OCI-M1 (cell line): ENCODE data around the gene ZDHHC15.
"Not testable (repeated sequence)": the region's sequence is repeated elsewhere in the genome, so short reads cannot be mapped to it uniquely, and the experiment has no call there.

Experiments
- DNase-seq: peaks from one replicate; lab custom pipeline; 2025; lab: John Stamatoyannopoulos, UW

The ZDHHC15 gene, protein sequence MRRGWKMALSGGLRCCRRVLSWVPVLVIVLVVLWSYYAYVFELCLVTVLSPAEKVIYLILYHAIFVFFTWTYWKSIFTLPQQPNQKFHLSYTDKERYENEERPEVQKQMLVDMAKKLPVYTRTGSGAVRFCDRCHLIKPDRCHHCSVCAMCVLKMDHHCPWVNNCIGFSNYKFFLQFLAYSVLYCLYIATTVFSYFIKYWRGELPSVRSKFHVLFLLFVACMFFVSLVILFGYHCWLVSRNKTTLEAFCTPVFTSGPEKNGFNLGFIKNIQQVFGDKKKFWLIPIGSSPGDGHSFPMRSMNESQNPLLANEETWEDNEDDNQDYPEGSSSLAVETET

DNA sequence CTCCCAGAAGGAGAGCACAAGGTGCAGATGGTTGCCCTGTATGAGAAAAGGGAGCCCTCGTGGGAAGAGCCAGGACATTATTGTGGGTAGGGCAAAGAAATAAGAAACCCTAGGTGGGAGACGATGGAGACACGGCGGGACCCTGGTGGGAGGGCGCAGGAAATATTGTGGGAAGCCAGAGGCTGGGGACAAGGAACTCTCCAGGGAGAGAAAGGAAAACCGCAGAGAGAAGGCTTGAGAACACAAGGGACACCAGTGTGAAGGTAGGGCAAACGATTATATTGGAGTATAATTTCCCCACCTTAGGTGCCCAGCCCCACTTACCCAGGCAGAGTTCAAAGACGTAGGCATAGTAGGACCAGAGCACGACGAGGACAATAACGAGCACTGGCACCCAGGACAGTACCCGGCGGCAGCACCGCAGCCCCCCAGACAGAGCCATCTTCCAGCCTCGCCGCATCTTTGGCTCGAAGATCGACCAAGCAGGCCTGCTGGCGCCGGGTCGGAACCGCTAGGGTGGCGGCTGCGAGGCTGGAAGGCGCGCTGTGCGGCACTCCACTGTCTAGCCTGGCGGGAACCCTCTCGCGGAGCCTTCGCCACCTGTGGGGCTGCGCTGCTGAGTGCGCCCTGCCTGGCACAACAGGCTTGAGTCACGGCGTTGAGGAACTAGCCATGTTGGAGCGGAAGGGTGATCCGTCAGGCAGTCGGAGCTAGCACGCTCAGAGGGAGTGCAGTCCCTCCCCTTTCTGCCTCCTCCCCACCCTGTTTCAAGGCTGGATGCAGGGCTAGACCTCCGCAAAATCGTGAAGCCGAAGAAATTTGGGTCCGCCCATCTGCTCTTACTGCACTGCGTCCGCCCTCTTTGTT lies at the start of gene ZDHHC15:
Gene ZDHHC15 (minus strand): TSS at position 473 of the 867 bp plus-strand sequence. CDS start 13 bp downstream, at position 460.
- peak; percentile 56 for DNase-seq

DNA sequence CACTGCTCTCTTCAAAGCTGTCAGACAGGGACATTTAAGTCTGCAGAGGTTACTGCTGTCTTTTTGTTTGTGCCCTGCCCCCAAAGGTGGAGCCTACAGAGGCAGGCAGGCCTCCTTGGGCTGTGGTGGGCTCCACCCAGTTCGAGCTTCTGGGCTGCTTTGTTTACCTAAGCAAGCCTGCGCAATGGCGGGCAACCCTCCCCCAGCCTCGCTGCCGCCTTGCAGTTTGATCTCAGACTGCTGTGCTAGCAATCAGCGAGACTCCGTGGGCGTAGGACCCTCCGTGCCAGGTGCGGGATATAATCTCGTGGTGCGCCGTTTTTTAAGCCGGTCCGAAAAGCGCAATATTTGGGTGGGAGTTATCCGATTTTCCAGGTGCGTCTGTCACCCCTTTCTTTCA lies 37.7 kb upstream of the ZDHHC15 start:
- DNase-seq: not testable (repeated sequence)

DNA sequence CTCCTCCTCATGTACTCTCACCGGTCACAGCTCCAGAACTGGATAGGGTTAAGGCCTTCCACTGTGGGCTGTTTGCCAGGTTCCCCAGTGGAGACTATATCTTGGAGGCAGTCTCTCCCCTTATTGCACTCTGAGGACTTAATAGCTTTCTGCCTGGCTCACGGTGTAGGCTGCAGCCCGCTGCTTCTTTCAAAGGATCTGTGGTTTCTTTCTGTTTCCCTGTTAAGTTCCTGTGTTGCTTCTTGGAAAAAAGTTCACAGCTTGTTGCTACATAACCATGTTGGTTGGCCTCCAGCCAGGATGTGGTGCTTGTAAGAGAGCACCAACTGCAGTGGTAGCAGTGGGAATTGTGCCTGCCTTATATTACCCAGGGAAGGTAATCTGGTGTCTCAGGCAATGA lies 24.9 kb upstream of the ZDHHC15 start:
- DNase-seq: peak; percentile 67

DNA sequence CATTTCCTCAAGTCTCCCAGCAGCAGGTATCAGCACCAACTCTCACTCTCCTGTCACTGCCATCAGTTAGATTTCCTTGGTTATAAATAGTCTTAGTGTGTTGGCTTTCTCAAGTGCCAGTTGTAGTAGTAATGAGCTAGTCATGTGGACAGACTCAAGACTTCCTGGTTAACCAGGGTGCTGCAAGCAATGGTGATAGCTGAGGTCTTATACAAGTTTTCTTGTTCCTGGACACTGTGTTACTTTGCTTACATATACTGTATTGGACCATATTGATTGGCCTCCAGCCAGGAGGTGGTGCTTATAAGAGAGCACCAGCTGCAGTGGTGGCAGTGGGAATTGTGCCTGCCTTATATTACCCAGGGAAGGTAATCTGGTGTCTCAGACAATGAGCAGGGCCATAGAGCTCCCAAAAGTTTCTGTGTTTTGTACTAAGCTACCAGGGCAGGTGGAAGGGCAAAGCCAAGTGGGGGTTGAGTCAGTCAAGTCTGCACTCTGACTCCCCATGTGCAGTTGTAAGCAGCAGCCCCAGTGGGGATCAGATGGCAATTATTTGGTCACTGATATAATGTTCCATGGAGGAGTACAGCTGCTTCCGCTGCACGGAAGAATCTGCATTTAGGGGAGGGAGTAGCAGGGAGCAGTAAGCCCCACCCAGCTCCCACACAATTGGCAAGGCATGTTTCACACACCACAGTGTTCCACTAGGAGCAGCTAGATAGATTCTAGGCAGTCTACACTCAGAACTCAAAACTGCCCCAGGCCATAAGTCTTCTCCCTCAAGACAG lies 24.1 kb upstream of the ZDHHC15 start:
- DNase-seq: no peak

DNA sequence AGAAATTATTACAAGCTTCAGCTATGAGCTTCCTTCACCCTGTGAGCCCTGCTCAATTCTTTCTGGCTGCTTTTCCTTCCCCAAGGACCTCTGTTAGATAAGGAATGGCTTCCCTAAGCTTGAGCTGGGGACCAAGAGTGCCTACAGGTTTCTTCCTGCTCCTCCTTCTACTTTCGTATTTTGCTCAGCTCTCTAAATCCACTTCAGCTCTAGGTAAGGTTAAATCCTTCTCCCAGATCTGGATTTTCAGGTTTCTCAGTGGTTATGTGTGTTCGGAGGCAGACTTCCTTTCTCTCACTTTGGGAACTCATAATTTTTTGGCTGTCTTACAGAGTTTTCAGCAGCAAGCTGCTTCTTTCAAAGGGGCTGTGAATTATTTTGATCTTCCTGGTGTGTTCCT lies 21.9 kb upstream of the ZDHHC15 start:
- DNase-seq: no peak

DNA sequence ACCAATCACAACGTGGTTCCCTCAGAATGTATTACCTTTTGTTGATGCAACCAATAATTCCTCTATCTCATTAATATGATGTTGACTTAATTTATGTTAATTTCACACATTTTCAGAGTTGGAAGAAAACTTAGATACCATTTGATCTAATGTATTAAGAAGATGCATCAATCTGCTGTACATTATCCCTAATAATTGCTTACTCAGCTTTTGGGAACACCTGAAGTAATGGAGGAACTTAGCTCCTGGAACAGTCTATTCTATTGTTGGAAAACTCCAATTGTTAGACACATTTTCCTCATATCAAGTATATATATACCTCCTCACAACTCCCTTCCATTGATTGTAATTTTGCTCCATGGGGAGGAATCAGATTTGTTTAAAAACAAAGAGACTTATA lies 38.9 kb downstream of the ZDHHC15 start:
- DNase-seq: no peak

DNA sequence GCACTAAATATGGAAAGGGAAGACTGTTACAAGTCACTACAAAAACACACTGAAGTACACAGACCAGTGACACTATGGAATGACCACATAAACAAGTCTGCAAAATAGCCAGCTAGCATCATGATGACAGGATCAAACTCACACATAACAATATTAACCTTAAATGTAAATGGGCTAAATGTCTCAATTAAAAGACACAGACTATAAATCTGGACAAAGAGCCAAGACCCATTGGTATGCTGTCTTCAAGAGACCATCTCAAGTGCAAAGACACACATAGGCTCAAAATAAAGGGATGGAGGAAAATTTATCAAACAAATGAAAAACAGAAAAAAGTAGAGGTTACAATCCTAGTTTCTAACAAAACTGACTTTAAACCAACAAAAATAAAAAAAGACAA lies 61.1 kb downstream of the ZDHHC15 start:
- DNase-seq: not testable (repeated sequence)

DNA sequence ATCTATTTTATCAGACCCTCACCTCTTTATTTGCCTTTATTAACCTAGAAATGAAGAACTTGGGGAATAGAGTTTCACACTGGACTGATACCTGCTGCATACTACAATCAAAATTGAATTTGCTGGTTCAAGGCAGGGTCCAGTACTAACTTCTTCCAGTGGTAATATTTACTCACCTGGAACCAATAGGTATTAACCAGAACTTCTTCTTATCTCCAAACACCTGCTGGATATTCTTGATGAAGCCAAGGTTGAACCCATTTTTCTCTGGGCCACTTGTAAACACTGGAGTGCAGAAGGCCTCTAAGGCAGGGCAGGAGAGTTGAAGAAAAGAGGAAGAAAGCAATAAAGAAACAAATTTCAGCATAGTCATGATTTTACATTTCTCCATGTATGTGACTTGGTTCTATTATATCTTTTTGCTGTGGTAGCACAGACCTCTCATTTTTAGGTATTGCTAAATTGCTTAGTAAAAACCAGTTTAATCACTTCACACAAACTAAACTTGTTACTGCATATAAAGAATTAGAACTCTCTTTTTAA lies 101.1 kb downstream of the ZDHHC15 start:
- peak; percentile 63 for DNase-seq

DNA sequence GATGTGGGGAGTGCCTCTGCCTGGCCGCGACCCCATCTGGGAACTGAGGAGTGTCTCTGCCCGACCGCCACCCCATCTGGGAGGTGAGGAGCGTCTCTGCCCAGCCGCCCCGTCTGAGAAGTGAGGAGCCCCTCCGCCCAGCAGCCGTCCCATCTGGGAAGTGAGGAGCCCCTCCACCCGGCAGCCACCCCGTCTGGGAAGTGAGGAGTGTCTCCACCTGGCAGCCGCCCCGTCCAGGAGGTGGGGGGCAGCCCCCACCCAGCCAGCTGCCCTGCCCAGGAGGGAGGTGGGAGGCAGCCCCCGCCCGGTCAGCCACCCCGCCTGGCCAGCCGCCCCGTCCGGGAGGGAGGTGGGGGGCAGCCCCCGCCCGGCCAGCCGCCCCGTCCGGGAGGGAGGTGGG lies 115.7 kb downstream of the ZDHHC15 start:
- not testable (repeated sequence) for DNase-seq

DNA sequence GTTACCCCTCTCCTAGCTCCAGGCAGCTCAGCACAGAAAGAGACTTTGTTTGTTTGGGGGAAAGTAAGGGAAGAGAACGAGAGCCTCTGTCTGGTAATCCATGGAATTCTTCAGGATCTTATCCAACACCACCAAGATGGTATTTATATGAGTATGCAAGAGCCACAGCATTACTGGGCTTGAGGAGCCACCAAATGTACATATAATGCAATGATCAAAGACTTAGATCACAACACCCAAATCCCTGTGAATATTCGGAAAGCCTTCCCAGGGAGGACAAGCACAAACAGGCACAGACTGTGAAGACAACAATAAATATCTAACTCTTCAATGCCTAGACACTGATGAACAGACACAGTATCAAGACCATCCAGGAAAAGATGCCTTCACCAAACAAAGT lies 132.4 kb downstream of the ZDHHC15 start:
- no peak for DNase-seq

DNA sequence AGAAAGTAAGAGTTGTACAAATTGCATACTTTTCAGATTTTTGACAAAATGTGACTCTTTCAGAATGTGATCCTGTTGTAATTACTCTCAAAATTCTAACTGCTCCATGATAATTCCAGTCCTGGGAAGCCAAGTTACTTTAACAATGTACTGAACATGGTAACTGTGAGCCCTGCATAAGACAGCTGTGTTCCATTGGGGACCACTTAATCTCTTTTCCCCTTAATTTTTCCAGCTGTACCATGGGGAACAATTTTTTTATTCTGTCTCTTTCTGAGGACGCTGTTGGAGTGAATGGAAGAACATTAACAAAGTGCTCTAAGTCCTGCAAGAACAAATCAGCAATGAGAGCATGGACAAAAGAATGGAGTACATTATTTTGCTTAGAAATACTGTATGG lies 153.1 kb downstream of the ZDHHC15 start:
- no peak for DNase-seq

DNA sequence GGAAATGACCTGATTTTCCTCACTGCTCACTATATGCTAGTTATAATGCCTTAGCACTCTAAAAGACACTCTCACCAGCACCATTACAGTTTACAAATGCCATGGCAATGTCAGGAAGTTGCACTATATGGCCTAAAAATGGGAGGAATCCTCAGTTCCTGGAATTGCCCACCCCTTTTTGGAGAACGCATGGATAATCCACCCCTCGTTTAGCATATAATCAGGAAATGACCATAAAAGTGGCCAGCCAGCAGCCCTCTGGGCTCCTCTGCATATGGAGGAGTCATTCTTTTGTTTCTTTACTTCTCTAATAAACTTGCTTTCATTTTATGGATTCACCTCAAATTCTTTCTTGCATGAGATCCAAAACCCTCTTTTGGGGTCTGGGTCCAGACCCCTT lies 156.0 kb downstream of the ZDHHC15 start:
- no peak for DNase-seq

DNA sequence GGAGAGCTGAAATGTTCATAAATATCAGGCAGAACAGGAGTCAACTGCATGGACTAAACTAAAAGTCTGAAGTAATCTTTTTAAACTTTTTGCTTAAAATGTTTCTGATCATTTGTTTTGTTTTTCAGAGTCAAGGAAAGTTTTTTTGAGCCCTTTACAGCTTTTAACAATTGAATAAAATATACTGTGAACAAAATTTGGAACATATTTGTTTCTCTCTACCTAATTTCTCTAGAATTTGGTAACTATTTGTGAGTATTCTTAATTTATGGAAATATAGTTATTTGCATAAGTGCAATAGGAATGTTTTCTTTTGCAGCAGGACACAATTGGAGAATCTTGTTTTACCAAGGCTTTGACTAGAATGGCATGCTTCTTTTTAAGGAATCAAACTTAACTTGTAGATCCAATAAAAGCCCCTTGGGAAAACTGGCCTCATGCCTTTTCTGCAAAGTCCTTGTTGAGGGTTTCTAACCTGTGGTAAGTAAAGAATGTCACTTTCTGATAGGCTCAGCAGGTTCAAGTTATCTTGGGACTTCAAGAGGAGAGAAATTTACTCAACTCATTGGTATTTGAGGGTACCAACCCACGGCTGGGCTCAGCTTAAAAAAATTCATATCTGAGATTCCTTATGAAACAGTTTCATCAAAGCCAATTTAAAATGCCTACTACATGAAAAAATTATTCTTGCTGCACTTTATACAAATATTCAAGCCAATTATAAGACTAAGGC lies 157.4 kb downstream of the ZDHHC15 start:
- no peak for DNase-seq

DNA sequence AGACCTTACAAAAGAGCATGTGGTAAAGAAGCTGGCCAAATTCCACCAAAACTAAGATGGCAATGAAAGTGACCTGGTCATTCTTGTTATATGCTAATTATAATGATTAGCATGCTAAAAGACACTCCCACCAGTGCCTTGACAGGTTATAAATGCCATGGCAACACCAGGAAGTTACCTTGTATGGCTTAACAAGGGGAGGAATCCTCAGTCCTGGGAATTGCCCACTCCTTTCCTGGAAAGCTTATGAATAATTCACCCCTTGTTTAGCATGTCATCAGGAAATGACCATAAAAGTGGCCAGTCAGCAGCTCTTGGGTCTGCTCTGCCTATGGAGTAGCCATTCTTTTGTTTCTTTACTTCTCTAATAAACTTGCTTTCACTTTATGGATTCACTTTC lies 161.0 kb downstream of the ZDHHC15 start:
- no peak for DNase-seq

DNA sequence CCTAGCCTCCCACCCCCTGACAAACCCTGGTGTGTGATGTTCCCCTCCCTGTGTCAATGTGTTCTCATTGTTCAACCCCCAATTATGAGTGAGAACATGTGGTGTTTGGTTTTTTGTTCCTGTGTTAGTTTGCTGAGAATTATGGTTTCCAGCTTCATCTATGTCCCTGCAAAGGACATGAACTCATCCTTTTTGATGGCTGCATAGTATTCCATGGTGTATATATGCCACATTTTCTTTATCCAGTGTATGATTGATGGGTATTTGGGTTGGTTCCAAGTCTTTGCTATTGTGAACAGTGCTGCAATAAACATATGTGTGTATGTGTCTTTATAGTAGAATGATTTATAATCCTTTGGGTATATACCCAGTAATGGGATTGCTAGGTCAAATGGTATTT lies 174.2 kb downstream of the ZDHHC15 start:
- DNase-seq: not testable (repeated sequence)

DNA sequence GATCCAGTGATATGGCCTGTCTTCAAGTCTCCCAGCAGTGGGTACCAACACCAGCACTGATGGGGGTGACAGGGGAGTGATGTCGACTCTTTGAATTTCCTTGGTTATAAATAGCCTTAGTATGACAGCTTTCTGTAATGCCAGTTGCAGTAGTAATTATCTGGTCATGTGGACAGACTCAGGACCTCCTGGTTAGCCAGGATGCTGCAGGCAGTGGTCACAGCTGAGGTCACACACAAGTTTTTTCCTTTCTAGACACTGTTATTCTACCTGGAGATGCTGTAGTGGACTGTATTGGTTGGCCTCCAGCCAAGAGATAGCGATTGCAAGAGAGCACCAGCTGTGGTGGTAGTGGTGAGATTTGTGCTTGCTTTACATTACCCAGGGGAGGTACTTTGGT lies 185.3 kb downstream of the ZDHHC15 start:
- no peak for DNase-seq

DNA sequence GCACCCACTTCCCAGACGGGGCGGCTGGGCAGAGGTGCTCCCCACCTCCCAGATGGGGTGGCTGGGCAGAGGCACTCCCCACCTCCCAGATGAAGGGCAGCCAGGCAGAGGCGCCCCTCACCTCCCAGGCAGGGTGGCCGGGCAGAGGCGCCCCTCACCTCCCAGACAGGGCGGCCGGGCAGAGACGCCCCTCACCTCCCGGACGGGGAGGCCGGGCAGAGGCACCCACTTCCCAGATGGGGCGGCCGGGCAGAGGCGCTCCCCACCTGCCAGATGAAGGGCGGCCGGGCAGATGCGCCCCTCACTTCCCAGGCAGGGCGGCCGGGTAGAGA lies 187.7 kb downstream of the ZDHHC15 start:
- no peak for DNase-seq

DNA sequence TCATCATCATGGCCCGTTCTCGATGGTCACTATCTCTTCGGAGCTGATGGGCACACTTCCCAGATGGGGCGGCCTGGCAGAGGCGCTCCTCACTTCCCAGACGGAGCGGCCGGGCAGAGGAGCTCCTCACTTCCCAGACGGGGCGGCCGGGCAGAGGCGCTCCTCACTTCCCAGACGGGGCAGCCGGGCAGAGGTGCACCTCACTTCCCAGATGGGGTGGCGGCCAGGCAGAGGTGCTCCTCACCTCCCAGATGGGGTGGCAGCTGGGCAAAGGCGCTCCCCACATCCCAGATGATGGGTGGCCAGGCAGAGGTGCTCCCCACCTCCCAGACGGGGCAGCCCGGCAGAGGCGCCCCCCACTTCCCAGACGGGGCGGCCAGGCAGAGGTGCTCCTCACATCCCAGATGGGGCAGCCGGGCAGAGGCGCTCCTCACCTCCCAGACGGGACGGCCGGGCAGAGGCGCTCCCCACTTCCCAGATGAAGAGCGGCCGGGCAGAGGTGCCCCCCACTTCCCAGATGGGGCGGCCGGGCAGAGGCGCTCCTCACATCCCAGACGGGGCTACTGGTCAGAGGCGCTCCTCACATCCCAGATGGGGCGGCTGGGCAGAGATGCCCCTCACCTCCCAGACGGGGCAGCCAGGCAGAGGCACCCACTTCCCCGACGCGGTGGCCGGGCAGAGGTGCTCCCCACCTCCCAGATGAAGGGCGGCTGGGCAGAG lies 188.3 kb downstream of the ZDHHC15 start:
- DNase-seq: not testable (repeated sequence)

DNA sequence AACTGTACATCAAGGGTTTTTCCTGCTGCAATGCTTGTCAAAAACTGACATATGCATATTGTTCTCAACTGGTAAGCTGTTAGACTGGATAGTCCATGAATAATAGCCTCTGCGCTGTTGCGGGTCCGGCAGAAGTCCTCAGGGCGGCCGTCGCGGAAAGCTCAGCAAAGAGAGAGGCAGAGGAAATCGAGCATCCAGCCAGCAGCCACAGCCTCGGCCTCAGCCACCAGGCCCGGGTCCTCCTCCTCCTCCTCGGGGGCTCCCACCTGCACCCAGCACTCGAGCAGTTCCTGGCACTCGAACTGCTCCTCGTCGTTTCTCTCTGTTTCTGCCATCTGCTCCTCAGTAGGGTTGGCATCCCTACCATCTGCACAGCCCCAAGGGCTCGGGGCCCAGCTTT lies 195.2 kb downstream of the ZDHHC15 start:
- DNase-seq: no peak
